Stimulated activated naive CD8-positive, alpha-beta T cell treated with anti-CD3 and anti-CD28 coated beads, Interleukin-15, Interleukin-2, amounts not matched to agents 100 ng/mL and 50 ng/mL, for 24 hours (primary cell): ENCODE measurements around the gene KLF3.

Experiments used
- H3K27ac Mint-ChIP-seq: one replicate; pipeline ENCODE4 v1.8.0; 2021; ENCODE audit warnings: mild to moderate bottlenecking, mixed read lengths
- H3K27me3 Mint-ChIP-seq: one replicate; pipeline ENCODE4 v1.8.0; 2021; ENCODE audit warnings: mixed read lengths
- H3K36me3 Mint-ChIP-seq: one replicate; pipeline ENCODE4 v1.8.0; 2021; ENCODE audit warnings: low read depth, mixed read lengths
- H3K4me1 Mint-ChIP-seq: one replicate; pipeline ENCODE4 v1.8.0; 2021; ENCODE audit warnings: low read depth, mixed read lengths
- H3K4me3 Mint-ChIP-seq: one replicate; pipeline ENCODE4 v1.8.0; 2021; ENCODE audit warnings: mild to moderate bottlenecking, mixed read lengths
- H3K9me3 Mint-ChIP-seq: one replicate; pipeline ENCODE4 v1.8.0; 2021; ENCODE audit warnings: mixed read lengths

KLF3 gene

DNA sequence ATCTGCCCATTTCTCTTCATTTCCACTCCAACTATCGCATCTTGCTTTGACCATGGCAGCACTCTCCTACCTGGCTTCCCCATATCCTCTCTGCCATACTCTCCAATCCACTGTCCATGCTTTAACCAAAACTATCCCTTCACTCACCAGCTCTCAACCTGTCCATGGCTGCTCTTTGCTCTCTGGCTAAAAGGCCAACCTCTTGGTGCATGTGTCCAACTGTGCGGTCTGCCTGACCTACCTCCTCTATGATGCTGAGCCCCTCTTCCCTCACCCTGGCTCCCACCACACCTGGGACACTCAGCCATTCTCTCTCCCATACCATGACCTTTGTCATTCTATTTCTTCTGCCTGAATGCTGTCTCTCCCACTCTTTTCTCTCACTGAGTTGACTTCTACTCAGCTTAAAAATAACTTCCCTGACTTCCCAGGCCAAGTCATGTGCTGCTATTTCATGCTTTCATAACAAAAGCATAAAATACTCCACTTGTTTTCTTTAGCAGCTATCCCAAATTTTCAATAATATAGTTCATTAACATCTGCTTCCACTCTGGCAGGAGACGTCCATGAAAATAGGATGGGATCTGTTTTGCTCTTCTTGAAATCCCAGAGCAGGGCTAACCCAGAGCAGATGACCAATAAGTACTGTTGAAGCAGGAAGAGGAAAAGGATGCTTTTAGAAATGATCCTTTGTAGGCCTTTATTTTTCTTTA is 29.8 kb upstream of the KLF3 start:
- H3K27me3 Mint-ChIP-seq = no peaks in the 10 kb centered on the region
- no peak overlapping the region for H3K4me3 Mint-ChIP-seq
- no peak overlapping the region for H3K27ac Mint-ChIP-seq
- H3K4me1 Mint-ChIP-seq = no peaks in the 10 kb centered on the region
- H3K36me3 Mint-ChIP-seq = no peaks in the 10 kb centered on the region
- H3K9me3 Mint-ChIP-seq = no peaks in the 10 kb centered on the region

- Mint-ChIP-seq H3K9me3 (no peaks in the 10 kb centered on the region), H3K36me3 (no peaks in the 10 kb centered on the region), H3K27ac (no peak overlapping the region), H3K4me3 (no peak overlapping the region), H3K4me1 (no peaks in the 10 kb centered on the region), H3K27me3 (no peaks in the 10 kb centered on the region)
Observed at GRCh38 chr4:38639242-38639641, 24.8 kb upstream of the KLF3 start.

DNA sequence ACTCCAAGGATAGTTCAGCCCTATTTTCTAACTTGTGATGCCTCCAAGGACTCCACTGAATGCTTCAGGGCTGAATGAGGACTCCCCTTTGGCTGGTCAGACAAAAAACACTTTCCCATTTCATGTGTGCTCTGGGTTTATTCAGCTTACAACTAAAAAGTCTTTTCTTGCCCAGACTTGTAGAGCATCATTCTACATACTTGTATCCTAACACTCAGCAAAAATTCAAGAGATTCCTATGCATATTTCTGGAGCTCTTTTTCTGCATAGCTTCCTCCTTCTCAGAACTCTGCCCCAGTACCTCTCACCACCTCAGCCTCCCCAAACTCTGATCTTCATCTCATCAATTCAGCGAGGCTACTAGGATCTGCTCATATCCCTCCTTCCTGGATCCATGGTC is 22.2 kb upstream of the KLF3 start:
- Mint-ChIP-seq H3K4me1 (no peaks in the 10 kb centered on the region), H3K36me3 (no peaks in the 10 kb centered on the region), H3K27me3 (no peaks in the 10 kb centered on the region), H3K4me3 (no peak overlapping the region), H3K9me3 (no peaks in the 10 kb centered on the region), H3K27ac (no peak overlapping the region)

- no peak overlapping the region for H3K4me3 Mint-ChIP-seq
- H3K36me3 Mint-ChIP-seq = no peaks in the 10 kb centered on the region
- no peaks in the 10 kb centered on the region for H3K9me3 Mint-ChIP-seq
- H3K4me1 Mint-ChIP-seq = peaks cover 10% of the 10 kb centered on the region
- H3K27ac Mint-ChIP-seq = no peak overlapping the region
- no peaks in the 10 kb centered on the region for H3K27me3 Mint-ChIP-seq
Observed at GRCh38 chr4:38644201-38644600, 19.8 kb upstream of the KLF3 start.

GRCh38 chr4:38647101-38647819 is 16.7 kb upstream of the KLF3 start:
- Mint-ChIP-seq H3K4me3 (no peak overlapping the region), H3K9me3 (no peaks in the 10 kb centered on the region), H3K4me1 (peaks cover 10% of the 10 kb centered on the region), H3K27ac (no peak overlapping the region), H3K36me3 (no peaks in the 10 kb centered on the region), H3K27me3 (no peaks in the 10 kb centered on the region)

- Mint-ChIP-seq H3K4me1 (peaks cover 35% of the 10 kb centered on the region), H3K4me3 (no peak overlapping the region), H3K9me3 (no peaks in the 10 kb centered on the region), H3K27ac (no peak overlapping the region), H3K36me3 (no peaks in the 10 kb centered on the region), H3K27me3 (no peaks in the 10 kb centered on the region)
Observed at GRCh38 chr4:38650133-38650532, 13.9 kb upstream of the KLF3 start.

- H3K36me3 Mint-ChIP-seq = no peaks in the 10 kb centered on the region
- H3K4me1 Mint-ChIP-seq = peaks cover 54% of the 10 kb centered on the region
- H3K27ac Mint-ChIP-seq = peak overlapping the region; percentile 9
- no peaks in the 10 kb centered on the region for H3K27me3 Mint-ChIP-seq
- H3K9me3 Mint-ChIP-seq = no peaks in the 10 kb centered on the region
- peak overlapping the region; percentile 44 for H3K4me3 Mint-ChIP-seq
Observed at GRCh38 chr4:38654273-38654672, 9.7 kb upstream of the KLF3 start.

DNA sequence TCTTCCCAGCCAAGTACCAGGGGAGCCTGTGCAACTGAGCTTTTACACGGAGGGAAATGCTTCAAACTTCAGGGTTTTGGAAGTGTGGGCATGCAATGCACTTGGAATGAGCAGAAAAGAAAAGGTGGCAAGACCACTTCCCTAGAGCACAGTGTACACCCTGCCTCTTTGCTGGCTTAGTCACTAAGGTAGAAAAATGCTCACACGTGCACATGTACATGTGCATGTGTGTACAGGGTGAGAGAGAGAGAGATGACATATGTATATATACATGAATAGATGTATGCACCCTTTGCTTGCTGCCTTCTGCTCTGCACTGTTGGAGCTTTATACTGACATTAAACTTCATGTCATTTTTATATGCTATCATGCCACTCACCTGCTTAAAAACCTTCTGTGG is 7.9 kb upstream of the KLF3 start:
- Mint-ChIP-seq H3K27ac (no peak overlapping the region), H3K36me3 (peaks cover 6% of the 10 kb centered on the region), H3K27me3 (no peaks in the 10 kb centered on the region), H3K4me3 (no peak overlapping the region), H3K4me1 (peaks cover 71% of the 10 kb centered on the region), H3K9me3 (peaks cover 6% of the 10 kb centered on the region)

- Mint-ChIP-seq H3K4me3 (peak overlapping the region; percentile 60), H3K27me3 (no peaks in the 10 kb centered on the region), H3K27ac (peak overlapping the region; percentile 62), H3K36me3 (peaks cover 6% of the 10 kb centered on the region), H3K9me3 (peaks cover 7% of the 10 kb centered on the region), H3K4me1 (peaks cover 69% of the 10 kb centered on the region)
Observed at GRCh38 chr4:38659346-38659745, 4.7 kb upstream of the KLF3 start.

DNA sequence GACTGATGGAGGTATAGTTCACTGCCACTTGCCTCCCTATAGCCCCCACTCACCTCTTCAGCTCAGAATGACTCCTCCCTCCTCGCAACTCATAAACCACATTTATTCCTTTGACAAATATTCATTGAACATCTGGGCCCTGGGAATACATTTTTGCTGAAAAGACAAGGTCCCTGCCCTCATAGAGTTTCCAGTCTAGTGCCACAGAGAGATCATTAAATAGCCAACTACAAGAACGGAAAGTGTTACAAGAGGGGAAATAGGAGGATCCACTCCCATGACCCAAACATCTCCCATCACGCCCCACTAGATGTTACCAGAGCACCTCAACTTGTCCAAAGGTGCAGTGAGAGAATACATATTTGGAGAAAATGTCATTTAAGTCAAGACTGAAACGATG is 3.2 kb upstream of the KLF3 start:
- peaks cover 9% of the 10 kb centered on the region for H3K36me3 Mint-ChIP-seq
- no peaks in the 10 kb centered on the region for H3K27me3 Mint-ChIP-seq
- peaks cover 64% of the 10 kb centered on the region for H3K4me1 Mint-ChIP-seq
- H3K9me3 Mint-ChIP-seq = peaks cover 7% of the 10 kb centered on the region
- H3K4me3 Mint-ChIP-seq = no peak overlapping the region
- H3K27ac Mint-ChIP-seq = peak overlapping the region; percentile 53

GRCh38 chr4:38661371-38661770 is 2.6 kb upstream of the KLF3 start:
- Mint-ChIP-seq H3K4me3 (no peak overlapping the region), H3K36me3 (peaks cover 9% of the 10 kb centered on the region), H3K4me1 (peaks cover 65% of the 10 kb centered on the region), H3K27me3 (no peaks in the 10 kb centered on the region), H3K27ac (peak overlapping the region; percentile 53), H3K9me3 (peaks cover 7% of the 10 kb centered on the region)

GRCh38 chr4:38662522-38663089 is 1.4 kb upstream of the KLF3 start:
- Mint-ChIP-seq H3K27ac (peak overlapping the region; percentile 76), H3K4me1 (peaks cover 74% of the 10 kb centered on the region), H3K4me3 (peak overlapping the region; percentile 80), H3K9me3 (peaks cover 7% of the 10 kb centered on the region), H3K36me3 (peaks cover 9% of the 10 kb centered on the region), H3K27me3 (no peaks in the 10 kb centered on the region)

DNA sequence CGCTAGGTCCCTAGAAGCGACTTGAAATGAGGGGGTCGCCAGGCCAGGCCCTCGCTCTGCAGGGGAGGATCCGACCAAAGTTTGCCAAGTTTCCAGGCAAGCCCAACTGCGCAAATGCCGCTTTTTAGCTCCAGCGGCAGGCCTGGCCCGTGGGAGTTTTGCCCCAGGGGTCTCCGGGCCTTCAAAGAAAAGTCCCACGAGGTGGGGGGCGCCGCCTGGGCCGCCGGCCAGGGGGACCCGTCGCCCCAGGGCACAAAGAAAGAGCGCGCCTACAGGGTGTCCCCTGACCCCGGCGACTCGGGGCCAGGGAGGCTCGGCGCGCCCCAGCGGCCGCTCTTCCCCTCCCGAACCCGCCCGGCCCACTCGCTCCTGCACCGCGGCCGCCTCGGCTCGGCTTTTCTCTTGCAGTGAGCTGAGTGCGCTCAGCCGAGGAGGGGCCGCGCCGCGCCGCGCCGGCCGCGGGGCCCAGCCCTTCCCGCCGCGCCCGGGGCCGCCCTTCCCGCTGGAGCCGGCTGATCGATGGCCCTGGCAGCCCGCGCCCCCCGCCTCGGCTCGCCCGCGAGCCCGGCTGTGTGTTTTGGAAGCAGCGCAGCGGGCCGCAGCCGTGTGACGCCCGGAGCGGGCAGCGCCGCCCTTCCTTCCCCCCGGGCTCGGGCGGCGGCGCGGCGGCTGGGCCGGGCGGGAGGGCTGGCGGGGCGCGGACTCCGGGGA is 754 bp upstream of the KLF3 start:
- H3K4me1 Mint-ChIP-seq = peaks cover 77% of the 10 kb centered on the region
- no peaks in the 10 kb centered on the region for H3K27me3 Mint-ChIP-seq
- peak overlapping the region; percentile 80 for H3K4me3 Mint-ChIP-seq
- H3K27ac Mint-ChIP-seq = peak overlapping the region; percentile 76
- H3K36me3 Mint-ChIP-seq = peaks cover 9% of the 10 kb centered on the region
- peaks cover 7% of the 10 kb centered on the region for H3K9me3 Mint-ChIP-seq

DNA sequence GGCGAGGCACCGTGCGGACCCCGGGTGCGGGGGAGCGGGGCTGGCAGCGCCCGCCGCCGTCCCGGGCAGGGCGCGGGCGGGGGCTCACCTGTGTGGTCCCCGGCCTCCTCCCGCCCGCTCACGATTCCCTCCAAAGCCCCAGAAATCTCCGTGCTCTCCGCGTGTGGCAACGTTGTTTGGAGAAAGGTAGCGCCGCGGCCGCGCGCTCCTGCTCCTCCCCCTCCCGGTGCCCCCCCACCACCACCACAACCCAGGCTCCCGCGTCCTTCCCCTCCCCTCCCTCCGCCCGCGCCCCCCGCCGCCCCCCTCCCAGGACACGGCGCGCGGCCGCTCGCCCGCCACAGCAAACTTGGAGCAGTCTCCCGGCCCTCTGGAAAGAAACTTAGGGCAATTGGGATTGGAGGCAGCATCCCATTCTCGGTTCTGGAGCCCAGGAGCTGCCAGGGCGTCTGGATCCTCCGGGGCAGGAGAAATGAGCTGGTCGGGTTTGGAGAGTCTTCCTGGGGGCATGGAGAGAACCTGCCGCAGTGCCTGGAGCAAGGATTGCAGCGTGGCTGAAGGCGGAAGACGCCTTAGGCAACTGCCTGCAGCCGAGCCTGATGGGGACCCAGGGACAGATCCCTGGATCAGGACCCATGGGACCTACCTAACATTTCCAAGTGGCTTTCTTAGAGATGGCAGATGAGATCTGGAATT is 855 bp downstream of the KLF3 start:
- peaks cover 9% of the 10 kb centered on the region for H3K36me3 Mint-ChIP-seq
- peaks cover 75% of the 10 kb centered on the region for H3K4me1 Mint-ChIP-seq

More for the DNA sequence above, 855 bp downstream of the KLF3 start:
- no peaks in the 10 kb centered on the region for H3K27me3 Mint-ChIP-seq
- peak overlapping the region; percentile 75 for H3K27ac Mint-ChIP-seq
- peaks cover 7% of the 10 kb centered on the region for H3K9me3 Mint-ChIP-seq
- H3K4me3 Mint-ChIP-seq = peak overlapping the region; percentile 88
